K562 (cell line): ENCODE data around the gene HLCS. TPM values are rescaled to one million over a fixed set of nuclear protein-coding genes. Genes with fewer than 3 reads are reported as not detected.

Experiments
- ATF1 ChIP-seq, 2 experiments: fragments of 450-650 bp in 1 of 2; IDR thresholded peaks; 2 replicates each; pipeline ENCODE4 v1.6.1; 2016; ENCODE audit warnings: missing compliant biosample characterization in 1 of 2, missing genetic modification characterization in 1 of 2
- BRD9 ChIP-seq: fragments of 450-650 bp; IDR thresholded peaks from 2 replicates; pipeline ENCODE4 v1.6.1; 2018; ENCODE audit warnings: low read depth; ENCODE audit not compliant: partially characterized antibody
- CCAR2 ChIP-seq: fragments of 200-400 bp; formaldehyde crosslinking; IDR thresholded peaks from 2 replicates; pipeline ENCODE4 v1.6.1; 2017; ENCODE audit warnings: mild to moderate bottlenecking, low read depth, low read length
- CEBPG ChIP-seq, 3 experiments: fragments of 200-800 bp in 1 of 3; sonication (Bioruptor generic) in 1 of 3; sonication (generic) in 1 of 3; formaldehyde crosslinking in 1 of 3; IDR thresholded peaks in 2 of 3; conservative IDR thresholded peaks in 1 of 3; 2 replicates each; pipeline versions ENCODE4 v1.6.1 to v1.8.0; 2016 to 2022; ENCODE audit warnings: missing compliant biosample characterization in 2 of 3, missing genetic modification characterization in 2 of 3, mild to moderate bottlenecking in 1 of 3, missing genetic modification reagents in 1 of 3
- EHMT2 ChIP-seq: fragments of 450-650 bp; IDR thresholded peaks from 2 replicates; pipeline ENCODE4 v1.6.1; 2018; ENCODE audit warnings: antibody characterized with exemption
- ESRRB ChIP-seq: fragments of 250-450 bp; sonication (Bioruptor Pico); IDR thresholded peaks from 2 replicates; pipeline ENCODE4 v1.5.0; 2020; ENCODE audit warnings: mild to moderate bottlenecking, moderate library complexity, borderline replicate concordance
- KHSRP ChIP-seq: fragments of 450-650 bp; IDR thresholded peaks from 2 replicates; pipeline ENCODE4 v1.6.1; 2017
- LEF1 ChIP-seq: fragments of 450-650 bp; IDR thresholded peaks from 2 replicates; pipeline ENCODE4 v1.6.1; 2016; ENCODE audit warnings: mild to moderate bottlenecking
- MCM2 ChIP-seq: fragments of 450-650 bp; IDR thresholded peaks from 2 replicates; pipeline ENCODE4 v1.6.1; 2017; ENCODE audit warnings: low read depth, mild to moderate bottlenecking
- NR2C2 ChIP-seq, 2 experiments: fragments of 200-800 bp in 1 of 2; sonication (Bioruptor generic) in 1 of 2; sonication (generic) in 1 of 2; formaldehyde crosslinking in 1 of 2; IDR thresholded peaks; 2 replicates each; pipeline versions ENCODE4 v1.6.1 to v1.8.0; 2016 to 2022; ENCODE audit warnings: mild to moderate bottlenecking in 1 of 2, missing compliant biosample characterization in 1 of 2, missing genetic modification characterization in 1 of 2, missing genetic modification reagents in 1 of 2
- PHF21A ChIP-seq: fragments of 450-650 bp; IDR thresholded peaks from 2 replicates; pipeline ENCODE4 v1.6.1; 2017; ENCODE audit warnings: low read depth, borderline replicate concordance
- POLR2AphosphoS2 ChIP-seq: IDR thresholded peaks from 2 replicates; pipeline ENCODE4 v1.6.1; 2012; ENCODE audit warnings: low read length, improper control_type of control experiment
- SMAD4 ChIP-seq: fragments of 250-450 bp; sonication (Bioruptor Pico); conservative IDR thresholded peaks from 2 replicates; pipeline ENCODE4 v1.8.0; 2021; ENCODE audit warnings: inconsistent platforms, mild to moderate bottlenecking, moderate library complexity
- SRSF7 ChIP-seq: fragments of 200-400 bp; formaldehyde crosslinking; optimal IDR thresholded peaks from 2 replicates; pipeline ENCODE3; 2017; ENCODE audit warnings: mild to moderate bottlenecking, low read depth, low read length
- STAG1 ChIP-seq: sonication (generic); formaldehyde crosslinking; IDR thresholded peaks from 2 replicates; pipeline ENCODE4 v1.5.0; 2020; ENCODE audit warnings: missing genetic modification reagents, borderline replicate concordance
- XRCC5 ChIP-seq: fragments of 200-400 bp; formaldehyde crosslinking; IDR thresholded peaks from 2 replicates; pipeline ENCODE4 v1.6.1; 2017; ENCODE audit warnings: low read depth, mild to moderate bottlenecking, low read length
- ZFP36 ChIP-seq: fragments of 150-350 bp; IDR thresholded peaks from 2 replicates; pipeline ENCODE4 v1.6.1; 2018; ENCODE audit warnings: low read length, low read depth; ENCODE audit not compliant: partially characterized antibody
- polyA plus RNA-seq, 8 experiments: library from polyadenylated mRNA; depleted of rRNA in 4 of 8; stranded (reverse) in 5 of 8; unstranded in 3 of 8; fragments of >200 nt; fragmentation: Nextera tagmentation in 2 of 8; fragmentation: Illumina TruSeq in 1 of 8; extraction: Ambion mirVana in 2 of 8; extraction: Trizol in 1 of 8; gene quantifications; 2 replicates each; pipeline versions ENCODE4 v1.2.1 to v1.2.3, GENCODE V29; 2011 to 2014; ENCODE audit warnings: inconsistent platforms in 1 of 8, missing spikeins in 1 of 8
- total RNA-seq, 7 experiments: library from RNA; depleted of rRNA in 6 of 7; stranded (reverse); fragments of >200 nt in 6 of 7; fragmentation: Illumina TruSeq in 2 of 7; extraction: Trizol in 2 of 7; gene quantifications; 2 replicates each; pipeline versions ENCODE4 v1.2.1 to v1.2.3, GENCODE V29; 2011 to 2021; ENCODE audit warnings: low replicate concordance in 1 of 7
- TF ChIP-seq, protein P1 (sequence below): fragments of 250-450 bp; sonication (Bioruptor Pico); IDR thresholded peaks from 2 replicates; pipeline ENCODE4 v1.8.0; 2021; ENCODE audit warnings: mild to moderate bottlenecking, moderate library complexity
- TF ChIP-seq, protein P2 (sequence below), 2 experiments: fragments of 450-650 bp in 1 of 2; sonication (generic) in 1 of 2; formaldehyde crosslinking; conservative IDR thresholded peaks; 2 replicates each; pipeline versions ENCODE4 v1.4.0 to v1.8.1; 2020 to 2022; ENCODE audit warnings: mild to moderate bottlenecking in 1 of 2, missing genetic modification reagents in 1 of 2
- TF ChIP-seq, protein P3 (sequence below): sonication (generic); formaldehyde crosslinking; IDR thresholded peaks from 2 replicates; pipeline ENCODE4 v1.8.1; 2023; ENCODE audit warnings: mild to moderate bottlenecking, missing genetic modification reagents

Gene HLCS
- total and polyA plus RNA-seq, 9 of the 15 experiments (the other 6 are each of a cell fraction or from before 2014, with no cell fraction given), result 3.0 to 21.5 (median 17.1) TPM

DNA sequence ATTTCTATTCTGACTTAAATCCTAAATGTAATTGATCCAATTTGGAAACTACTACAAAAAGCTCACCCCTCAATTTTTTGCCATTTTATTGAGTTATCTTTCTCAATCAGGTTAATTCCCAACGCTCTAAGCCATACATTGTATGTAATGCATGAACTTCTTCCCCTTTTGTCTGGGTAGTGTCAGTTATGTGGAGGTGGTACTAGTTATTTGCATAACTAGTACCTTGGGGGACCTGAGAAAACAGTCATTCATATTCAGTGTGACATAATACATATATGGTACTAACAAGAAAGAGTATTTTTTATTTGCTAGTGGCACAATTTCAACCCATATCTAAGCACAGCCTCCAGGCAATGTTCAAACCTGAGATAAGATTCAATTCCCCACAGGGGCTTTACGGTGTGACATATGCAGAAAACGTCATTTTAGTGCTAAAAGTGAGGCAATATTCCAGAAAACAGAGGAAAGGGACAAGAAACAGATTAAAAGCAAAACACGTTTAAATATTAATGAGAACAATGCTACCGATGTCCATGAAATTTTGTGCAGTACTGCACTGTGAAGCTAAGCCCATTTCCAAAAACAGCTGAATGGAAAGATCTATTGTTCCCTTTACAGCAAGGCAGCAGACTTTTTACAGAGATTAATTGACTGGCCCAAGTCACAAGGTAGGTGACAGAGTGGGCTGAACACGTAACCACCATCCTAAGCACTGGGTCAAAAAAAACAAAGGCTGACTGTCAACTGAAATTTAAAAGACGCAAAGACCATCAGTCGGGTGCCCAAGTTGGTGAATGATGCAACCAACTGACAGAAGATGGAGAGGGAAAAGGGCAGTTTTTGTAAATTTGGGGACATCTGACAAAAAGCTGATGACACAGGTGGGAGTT is 1.4 kb downstream of the HLCS start (continued):
- TF ChIP-seq SMAD4 (no peak), ATF1 (CRISPR knock-in tag; IDR thresholded peaks at IDR 0.05) (no peak), ATF1 (tag; IDR thresholded peaks at IDR 0.05) (peak; percentile 79), MCM2 (no peak), XRCC5 (no peak), POLR2AphosphoS2 (no peak; the same call in 1 of the 2 replicates), LEF1 (peak; percentile 35; the same call in 1 of the 2 replicates), BRD9 (peak; percentile 85), ZFP36 (no peak), PHF21A (no peak), EHMT2 (no peak), SRSF7 (no peak), CEBPG (CRISPR knock-in tag; IDR thresholded peaks at IDR 0.05) (peak; percentile 96), CEBPG (tag; conservative IDR thresholded peaks at IDR 0.05 in 1 of 2, IDR thresholded peaks at IDR 0.05 in 1 of 2) (peak; percentile 96 to 99), STAG1 (CRISPR knock-in tag) (no peak), CCAR2 (no peak), KHSRP (no peak), NR2C2 (CRISPR knock-in tag; IDR thresholded peaks at IDR 0.05) (no peak), NR2C2 (tag; IDR thresholded peaks at IDR 0.05) (peak; percentile 58), ESRRB (CRISPR knock-in tag) (no peak)
- TF ChIP-seq, protein P1, sequence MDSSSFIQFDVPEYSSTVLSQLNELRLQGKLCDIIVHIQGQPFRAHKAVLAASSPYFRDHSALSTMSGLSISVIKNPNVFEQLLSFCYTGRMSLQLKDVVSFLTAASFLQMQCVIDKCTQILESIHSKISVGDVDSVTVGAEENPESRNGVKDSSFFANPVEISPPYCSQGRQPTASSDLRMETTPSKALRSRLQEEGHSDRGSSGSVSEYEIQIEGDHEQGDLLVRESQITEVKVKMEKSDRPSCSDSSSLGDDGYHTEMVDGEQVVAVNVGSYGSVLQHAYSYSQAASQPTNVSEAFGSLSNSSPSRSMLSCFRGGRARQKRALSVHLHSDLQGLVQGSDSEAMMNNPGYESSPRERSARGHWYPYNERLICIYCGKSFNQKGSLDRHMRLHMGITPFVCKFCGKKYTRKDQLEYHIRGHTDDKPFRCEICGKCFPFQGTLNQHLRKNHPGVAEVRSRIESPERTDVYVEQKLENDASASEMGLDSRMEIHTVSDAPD (CRISPR knock-in tag), result no peak
- TF ChIP-seq, protein P2, sequence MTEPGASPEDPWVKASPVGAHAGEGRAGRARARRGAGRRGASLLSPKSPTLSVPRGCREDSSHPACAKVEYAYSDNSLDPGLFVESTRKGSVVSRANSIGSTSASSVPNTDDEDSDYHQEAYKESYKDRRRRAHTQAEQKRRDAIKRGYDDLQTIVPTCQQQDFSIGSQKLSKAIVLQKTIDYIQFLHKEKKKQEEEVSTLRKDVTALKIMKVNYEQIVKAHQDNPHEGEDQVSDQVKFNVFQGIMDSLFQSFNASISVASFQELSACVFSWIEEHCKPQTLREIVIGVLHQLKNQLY (CRISPR knock-in tag; conservative IDR thresholded peaks at IDR 0.05), result no peak
- TF ChIP-seq, protein P3, sequence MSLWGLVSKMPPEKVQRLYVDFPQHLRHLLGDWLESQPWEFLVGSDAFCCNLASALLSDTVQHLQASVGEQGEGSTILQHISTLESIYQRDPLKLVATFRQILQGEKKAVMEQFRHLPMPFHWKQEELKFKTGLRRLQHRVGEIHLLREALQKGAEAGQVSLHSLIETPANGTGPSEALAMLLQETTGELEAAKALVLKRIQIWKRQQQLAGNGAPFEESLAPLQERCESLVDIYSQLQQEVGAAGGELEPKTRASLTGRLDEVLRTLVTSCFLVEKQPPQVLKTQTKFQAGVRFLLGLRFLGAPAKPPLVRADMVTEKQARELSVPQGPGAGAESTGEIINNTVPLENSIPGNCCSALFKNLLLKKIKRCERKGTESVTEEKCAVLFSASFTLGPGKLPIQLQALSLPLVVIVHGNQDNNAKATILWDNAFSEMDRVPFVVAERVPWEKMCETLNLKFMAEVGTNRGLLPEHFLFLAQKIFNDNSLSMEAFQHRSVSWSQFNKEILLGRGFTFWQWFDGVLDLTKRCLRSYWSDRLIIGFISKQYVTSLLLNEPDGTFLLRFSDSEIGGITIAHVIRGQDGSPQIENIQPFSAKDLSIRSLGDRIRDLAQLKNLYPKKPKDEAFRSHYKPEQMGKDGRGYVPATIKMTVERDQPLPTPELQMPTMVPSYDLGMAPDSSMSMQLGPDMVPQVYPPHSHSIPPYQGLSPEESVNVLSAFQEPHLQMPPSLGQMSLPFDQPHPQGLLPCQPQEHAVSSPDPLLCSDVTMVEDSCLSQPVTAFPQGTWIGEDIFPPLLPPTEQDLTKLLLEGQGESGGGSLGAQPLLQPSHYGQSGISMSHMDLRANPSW (CRISPR knock-in tag), result no peak
